H1 (cell line): Measurements from ENCODE around the gene MAGI2. TPM values are rescaled to one million over a fixed set of nuclear protein-coding genes. Genes with fewer than 3 reads are reported as not detected.
A peak's percentile ranks its signal among the peaks of the same experiment; 100 is the strongest.

Source experiments
- CTCF ChIA-PET: fragments of 300-600 bp; sonication (Branson Sonifier 250); formaldehyde crosslinking; loops from one replicate; lab custom pipeline; 2021; ENCODE audit not compliant: partially characterized antibody; lab: Charles Lee
- POLR2A ChIA-PET: fragments of 300-600 bp; sonication (Branson Sonifier 250); formaldehyde crosslinking; loops from one replicate; lab custom pipeline; 2021; ENCODE audit warnings: inconsistent platforms; ENCODE audit not compliant: partially characterized antibody; lab: Charles Lee
- DNase-seq, 2 experiments: peaks; one replicate each; pipeline versions ENCODE4 v3.0.0 to v3.0.0-alpha.2; 2010 to 2022; ENCODE audit warnings: low spot score in 2 of 2, low read depth in 1 of 2, mixed read lengths in 1 of 2
- FAIRE-seq: peaks from 2 replicates; lab custom pipeline; 2011; peaks lifted over from hg19 to GRCh38; lab: Jason Lieb, UNC
- H2AFZ ChIP-seq: 2 replicates; pipeline ENCODE4 v1.8.1; 2012; ENCODE audit warnings: low read length, inconsistent platforms
- H2AK5ac ChIP-seq: 2 replicates; pipeline ENCODE4 v1.6.1; 2013; ENCODE audit warnings: low read depth, low read length
- H2BK120ac ChIP-seq: replicated peaks from 2 replicates; pipeline ENCODE3; 2013; ENCODE audit warnings: low read depth, low read length, inconsistent platforms
- H2BK12ac ChIP-seq: 2 replicates; pipeline ENCODE4 v1.6.1; 2013; ENCODE audit warnings: low read depth, low read length
- H2BK15ac ChIP-seq: 2 replicates; pipeline ENCODE4 v1.6.1; 2013; ENCODE audit warnings: low read length
- H2BK20ac ChIP-seq: 2 replicates; pipeline ENCODE4 v1.6.1; 2013; ENCODE audit warnings: low read length
- H2BK5ac ChIP-seq: 2 replicates; pipeline ENCODE4 v1.6.1; 2013; ENCODE audit warnings: low read depth, low read length
- H3K14ac ChIP-seq: 2 replicates; pipeline ENCODE4 v1.6.1; 2013; ENCODE audit warnings: inconsistent platforms; ENCODE audit not compliant: insufficient read length
- H3K18ac ChIP-seq: 2 replicates; pipeline ENCODE4 v1.6.1; 2013; ENCODE audit warnings: low read length; ENCODE audit errors: extremely low read depth
- H3K23ac ChIP-seq: 2 replicates; pipeline ENCODE4 v1.6.1; 2013; ENCODE audit warnings: inconsistent platforms; ENCODE audit not compliant: insufficient read length
- H3K23me2 ChIP-seq: 2 replicates; pipeline ENCODE4 v1.6.1; 2013; ENCODE audit warnings: low read depth, low read length
- H3K27ac ChIP-seq: 2 replicates; pipeline ENCODE4 v1.6.1; 2011; ENCODE audit warnings: low read depth, low read length, inconsistent platforms
- H3K27me3 ChIP-seq, 4 experiments: replicated peaks in 1 of 4; 1 replicate in 1 of 4; 2 replicates in 3 of 4; pipeline versions ENCODE4 v1.6.1 to v1.8.1; 2011 to 2013; ENCODE audit warnings: low read length in 3 of 4, mild to moderate bottlenecking in 3 of 4, inconsistent platforms in 2 of 4, mixed read lengths in 2 of 4, moderate library complexity in 1 of 4; ENCODE audit not compliant: control insufficient read depth in 3 of 4, insufficient read depth in 3 of 4; ENCODE audit errors: extremely low read depth in 1 of 4
- H3K36me3 ChIP-seq, 4 experiments: 2 replicates each; pipeline versions ENCODE4 v1.6.1 to v1.8.1; 2011 to 2013; ENCODE audit warnings: mild to moderate bottlenecking in 4 of 4, low read length in 3 of 4, moderate library complexity in 2 of 4, control low read depth in 1 of 4, inconsistent platforms in 1 of 4; ENCODE audit not compliant: insufficient read depth in 4 of 4, control insufficient read depth in 2 of 4
- H3K4ac ChIP-seq: replicated peaks from 2 replicates; pipeline ENCODE3; 2013; ENCODE audit warnings: low read length, low read depth, mixed read lengths, inconsistent platforms; ENCODE audit not compliant: insufficient read length
- H3K4me1 ChIP-seq, 4 experiments: replicated peaks in 1 of 4; 1 replicate in 1 of 4; 2 replicates in 3 of 4; pipeline versions ENCODE4 v1.6.1 to v1.8.1; 2011 to 2013; ENCODE audit warnings: low read length in 3 of 4, inconsistent platforms in 2 of 4, mixed read lengths in 1 of 4; ENCODE audit not compliant: insufficient read depth in 4 of 4, control insufficient read depth in 3 of 4
- H3K4me2 ChIP-seq, 2 experiments: 2 replicates each; pipeline versions ENCODE4 v1.6.1 to v1.8.1; 2011 to 2013; ENCODE audit warnings: low read depth in 2 of 2, low read length in 2 of 2, control low read depth in 1 of 2, inconsistent platforms in 1 of 2, mild to moderate bottlenecking in 1 of 2; ENCODE audit not compliant: insufficient read depth in 1 of 2
- H3K4me3 ChIP-seq, 4 experiments: fragments of 200-600, 300-600 bp in 1 of 4; sonication (generic), shearing (Covaris generic), sonication (Bioruptor Twin) in 1 of 4; 2 replicates each; pipeline versions ENCODE4 v1.5.1 to v1.8.1; 2011 to 2016; ENCODE audit warnings: low read length in 4 of 4, low read depth in 3 of 4, control low read depth in 2 of 4, inconsistent platforms in 2 of 4, mild to moderate bottlenecking in 2 of 4, mixed read lengths in 1 of 4, moderate library complexity in 1 of 4; ENCODE audit not compliant: insufficient read depth in 2 of 4; ENCODE audit errors: extremely low read depth in 1 of 4
- H3K56ac ChIP-seq: replicated peaks from 2 replicates; pipeline ENCODE3; 2013; ENCODE audit warnings: low read depth, mild to moderate bottlenecking, mixed read lengths, low read length, inconsistent platforms; ENCODE audit not compliant: insufficient read length
- H3K79me1 ChIP-seq: 2 replicates; pipeline ENCODE4 v1.6.1; 2013; ENCODE audit warnings: low read depth, low read length, control low read depth
- H3K79me2 ChIP-seq, 2 experiments: 2 replicates each; pipeline versions ENCODE4 v1.6.1 to v1.8.1; 2012 to 2013; ENCODE audit warnings: low read length in 2 of 2, mild to moderate bottlenecking in 2 of 2, inconsistent platforms in 1 of 2; ENCODE audit not compliant: insufficient read depth in 2 of 2, control insufficient read depth in 1 of 2
- H3K9ac ChIP-seq, 4 experiments: replicated peaks in 1 of 4; 1 replicate in 1 of 4; 2 replicates in 3 of 4; pipeline versions ENCODE4 v1.6.1 to v1.8.1; 2011 to 2013; ENCODE audit warnings: low read depth in 3 of 4, low read length in 3 of 4, control low read depth in 2 of 4, mild to moderate bottlenecking in 2 of 4, moderate library complexity in 2 of 4, inconsistent platforms in 1 of 4; ENCODE audit errors: extremely low read depth in 1 of 4
- H3K9me3 ChIP-seq, 2 experiments: 2 replicates each; pipeline versions ENCODE4 v1.6.1 to v1.8.1; 2012 to 2013; ENCODE audit warnings: mild to moderate bottlenecking in 2 of 2, moderate library complexity in 2 of 2, control low read depth in 1 of 2, inconsistent platforms in 1 of 2, low read depth in 1 of 2, low read length in 1 of 2, mixed read lengths in 1 of 2; ENCODE audit not compliant: insufficient read depth in 2 of 2
- H4K20me1 ChIP-seq, 2 experiments: replicated peaks in 1 of 2; 2 replicates each; pipeline versions ENCODE3 to v1.8.1; 2011 to 2013; ENCODE audit warnings: inconsistent platforms in 2 of 2, low read length in 2 of 2, mild to moderate bottlenecking in 1 of 2; ENCODE audit not compliant: insufficient read depth in 2 of 2, control insufficient read depth in 1 of 2
- H4K5ac ChIP-seq: 2 replicates; pipeline ENCODE4 v1.6.1; 2013; ENCODE audit warnings: low read length, low read depth, mixed read lengths, inconsistent platforms; ENCODE audit not compliant: insufficient read length
- H4K8ac ChIP-seq: 2 replicates; pipeline ENCODE4 v1.8.0; 2013; ENCODE audit warnings: mild to moderate bottlenecking, moderate library complexity, low read length, inconsistent platforms; ENCODE audit not compliant: insufficient read depth; ENCODE audit errors: extremely low read depth
- H4K91ac ChIP-seq: replicated peaks from 2 replicates; pipeline ENCODE3; 2013; ENCODE audit warnings: low read length, mixed read lengths, inconsistent platforms; ENCODE audit not compliant: insufficient read length
- BACH1 ChIP-seq: IDR thresholded peaks from 2 replicates; pipeline ENCODE4 v1.6.1; 2012; ENCODE audit warnings: low read length, improper control_type of control experiment
- CBX8 ChIP-seq: fragments of 300-800, 300-1000 bp; sonication (generic); IDR thresholded peaks from 2 replicates; pipeline ENCODE4 v1.7.1; 2016; ENCODE audit warnings: low read depth, low read length, borderline replicate concordance
- GABPA ChIP-seq: IDR thresholded peaks from 2 replicates; pipeline ENCODE4 v1.6.1; 2011; ENCODE audit warnings: mild to moderate bottlenecking, low read length, moderate library complexity, borderline replicate concordance; ENCODE audit not compliant: insufficient read depth
- GTF2F1 ChIP-seq: IDR thresholded peaks from 2 replicates; pipeline ENCODE4 v1.6.1; 2012; ENCODE audit warnings: low read depth, low read length, improper control_type of control experiment, borderline replicate concordance
- RAD21 ChIP-seq, 2 experiments: IDR thresholded peaks in 1 of 2; conservative IDR thresholded peaks in 1 of 2; 2 replicates each; pipeline ENCODE4 v1.6.1; 2011; ENCODE audit warnings: low read depth in 2 of 2, low read length in 2 of 2, improper control_type of control experiment in 1 of 2, inconsistent platforms in 1 of 2, mild to moderate bottlenecking in 1 of 2, moderate library complexity in 1 of 2
- RNF2 ChIP-seq: fragments of 200-900, 300-1000 bp; sonication (generic); IDR thresholded peaks from 2 replicates; pipeline ENCODE4 v1.7.1; 2016; ENCODE audit warnings: borderline replicate concordance, low read depth, mild to moderate bottlenecking, antibody characterized with exemption, low read length; ENCODE audit not compliant: poor library complexity, severe bottlenecking; ENCODE audit errors: missing control alignments
- SP2 ChIP-seq: IDR thresholded peaks from 2 replicates; pipeline ENCODE4 v1.6.1; 2012; ENCODE audit warnings: mild to moderate bottlenecking, low read length, inconsistent platforms
- TEAD4 ChIP-seq: IDR thresholded peaks from 2 replicates; pipeline ENCODE4 v1.6.1; 2012; ENCODE audit warnings: low read depth, low read length, inconsistent platforms, mixed read lengths
- WGBS, 2 experiments: shearing (Covaris generic) in 1 of 2; methylation state at CpG; one replicate each; pipeline versions ENCODE4 v1.1.6 to v1.1.7; 2013 to 2015; ENCODE audit warnings: low lambda C conversion rate in 2 of 2, mixed read lengths in 2 of 2, inconsistent platforms in 1 of 2, low coverage in 1 of 2, missing lambda C conversion rate in 1 of 2; ENCODE audit not compliant: insufficient replicate concordance in 2 of 2, insufficient coverage in 1 of 2, insufficient read length in 1 of 2; ENCODE audit errors: extremely low coverage in 1 of 2, missing lambda C conversion rate in 1 of 2; 5-methylcytosine and 5-hydroxymethylcytosine counted together
- polyA plus RNA-seq, 7 experiments: library from polyadenylated mRNA; depleted of rRNA in 3 of 7; stranded (reverse) in 5 of 7; unstranded in 2 of 7; fragments of >200 nt in 5 of 7; fragments of 200-250 nt in 2 of 7; gene quantifications; 1 replicate in 5 of 7; 2 replicates in 1 of 7; 4 replicates in 1 of 7; pipeline versions ENCODE4 v1.2.1 to v1.2.3, GENCODE V29; 2011 to 2013; ENCODE audit warnings: missing spikeins in 2 of 7, mixed read lengths in 2 of 7
- total RNA-seq: library from RNA; stranded (reverse); fragmentation: NEBNext Ultra II Directional; extraction: Animal tissue kit (Norgen Biotek cat#: 25700); gene quantifications from 2 replicates; pipeline ENCODE4 v1.2.1, GENCODE V29; 2021
- TF ChIP-seq, protein P1 (sequence below), 3 experiments: IDR thresholded peaks; 1 replicate in 2 of 3; 2 replicates in 1 of 3; pipeline versions ENCODE4 v1.5.1 to v1.6.1; 2011; ENCODE audit warnings: low read length in 3 of 3, mild to moderate bottlenecking in 3 of 3, inconsistent platforms in 2 of 3, low read depth in 1 of 3, moderate library complexity in 1 of 3; ENCODE audit not compliant: insufficient read depth in 1 of 3; ENCODE audit errors: control extremely low read depth in 1 of 3

The MAGI2 gene
- total and polyA plus RNA-seq, 2 of the 8 experiments (the other 6 are each of a cell fraction or from before 2014, with no cell fraction given) = 6.0 to 27.3 TPM

DNA sequence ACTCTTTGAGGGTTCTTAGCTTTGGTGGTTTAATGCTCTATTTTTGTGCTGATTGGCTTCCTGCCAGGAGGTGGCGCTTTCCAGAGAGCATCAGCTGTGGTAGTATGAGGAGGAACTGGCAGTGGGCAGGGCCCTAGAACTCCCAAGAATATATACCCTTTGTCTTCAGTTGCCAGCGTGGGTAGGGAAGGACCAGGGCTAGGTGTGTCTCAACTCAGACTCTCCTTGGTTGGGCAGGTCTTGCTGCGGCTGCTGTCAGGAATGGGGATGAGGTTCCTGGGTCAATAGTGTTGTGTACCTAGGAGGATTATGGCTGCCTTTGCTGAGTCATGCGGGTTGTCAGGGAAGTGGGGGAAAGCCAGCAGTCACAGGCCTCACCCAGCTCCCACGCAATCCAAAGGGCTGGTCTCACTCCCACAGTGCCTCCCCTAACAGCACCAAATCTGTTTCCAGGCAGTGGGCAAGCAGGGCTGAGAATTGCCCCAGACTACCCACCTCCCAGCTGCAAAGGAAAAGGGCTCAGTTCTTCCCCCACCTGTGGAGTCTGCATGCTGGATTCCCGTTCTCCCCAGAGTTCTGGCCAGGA lies 1463.4 kb downstream of the MAGI2 start:
- Histone ChIP-seq H3K4me3 (no peak overlapping the region), H4K8ac (no peak overlapping the region), H2BK12ac (peak overlapping the region; percentile 77), H2BK5ac (peak overlapping the region; percentile 79; the same call in 1 of the 2 replicates), H3K56ac (no peak overlapping the region), H3K14ac (no peak overlapping the region), H3K4me1 (peaks cover 3 to 6% (median 4%) of the 10 kb centered on the region in 4 experiments; a peak in 6 of 7 replicates), H3K79me1 (no peaks in the 10 kb centered on the region), H3K36me3 (no peaks in the 10 kb centered on the region), H2BK20ac (0 out of 2 replicates have a peak overlapping the region, but pooled peaks have one; percentile 51), H2BK15ac (no peak overlapping the region), H3K9me3 (no peaks in the 10 kb centered on the region), H3K23ac (no peak overlapping the region), H3K27ac (no peak overlapping the region), H3K4me2 (no peak overlapping the region), H2BK120ac (no peak overlapping the region), H3K4ac (no peak overlapping the region), H3K9ac (no peak overlapping the region), H4K91ac (peak overlapping the region; percentile 63), H3K79me2 (no peaks in the 10 kb centered on the region), H2AK5ac (no peak overlapping the region), H4K20me1 (no peaks in the 10 kb centered on the region), H4K5ac (peak overlapping the region; percentile 84), H3K23me2 (no peaks in the 10 kb centered on the region), H2AFZ (peak overlapping the region; percentile 99), H3K18ac (peak overlapping the region; percentile 64; the same call in 1 of the 2 replicates), H3K27me3 (no peaks in the 10 kb centered on the region)
- FAIRE-seq (no peak), DNase-seq (peak in 1 of 2 experiments; percentile 81)
- CTCF ChIA-PET = interaction anchor here (0.6 to 5.3 kb wide), 34 partner anchors 9 to 1126 kb away, joined by 3 to 39 read pairs (median 4); no protein-coding TSS in a partner anchor
- WGBS, 2 experiments = 65% methylated on average over 6 of the region's 6 CpGs; no CpG with 5 or more reads in 1 of the 2 experiments
- POLR2A ChIA-PET = interaction anchor here (1.1 kb wide), 1 partner anchor 26 kb away, joined by 3 read pairs; no protein-coding TSS in a partner anchor
- TF ChIP-seq RAD21 (IDR thresholded peaks at IDR 0.05 in 1 of 2, conservative IDR thresholded peaks at IDR 0.05 in 1 of 2; ENCODE audit: low read depth in 2 of 2, low read length in 2 of 2) (peak; percentile 57 to 60), TEAD4 (0 out of 2 replicates have a peak, but pooled peaks have one; percentile 20), GABPA (no peak), RNF2 (no peak), CBX8 (no peak), SP2 (no peak), BACH1 (peak; percentile 31), GTF2F1 (no peak)
- TF ChIP-seq, protein P1, sequence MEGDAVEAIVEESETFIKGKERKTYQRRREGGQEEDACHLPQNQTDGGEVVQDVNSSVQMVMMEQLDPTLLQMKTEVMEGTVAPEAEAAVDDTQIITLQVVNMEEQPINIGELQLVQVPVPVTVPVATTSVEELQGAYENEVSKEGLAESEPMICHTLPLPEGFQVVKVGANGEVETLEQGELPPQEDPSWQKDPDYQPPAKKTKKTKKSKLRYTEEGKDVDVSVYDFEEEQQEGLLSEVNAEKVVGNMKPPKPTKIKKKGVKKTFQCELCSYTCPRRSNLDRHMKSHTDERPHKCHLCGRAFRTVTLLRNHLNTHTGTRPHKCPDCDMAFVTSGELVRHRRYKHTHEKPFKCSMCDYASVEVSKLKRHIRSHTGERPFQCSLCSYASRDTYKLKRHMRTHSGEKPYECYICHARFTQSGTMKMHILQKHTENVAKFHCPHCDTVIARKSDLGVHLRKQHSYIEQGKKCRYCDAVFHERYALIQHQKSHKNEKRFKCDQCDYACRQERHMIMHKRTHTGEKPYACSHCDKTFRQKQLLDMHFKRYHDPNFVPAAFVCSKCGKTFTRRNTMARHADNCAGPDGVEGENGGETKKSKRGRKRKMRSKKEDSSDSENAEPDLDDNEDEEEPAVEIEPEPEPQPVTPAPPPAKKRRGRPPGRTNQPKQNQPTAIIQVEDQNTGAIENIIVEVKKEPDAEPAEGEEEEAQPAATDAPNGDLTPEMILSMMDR (IDR thresholded peaks at IDR 0.05; ENCODE audit: control extremely low read depth in 1 of 3, insufficient read depth in 1 of 3, low read depth in 1 of 3, low read length in 3 of 3) = peak; percentile 50 to 63 (median 62)
